SH-SY5Y (cell line): Measurements from ENCODE around the gene CCSER1.

ENCODE experiments used
- GATA2 ChIP-seq: IDR thresholded peaks from 2 replicates; pipeline ENCODE4 v1.6.1; 2011; ENCODE audit warnings: mild to moderate bottlenecking, low read depth, low read length
- GATA3 ChIP-seq: IDR thresholded peaks from 2 replicates; pipeline ENCODE4 v1.6.1; 2011; ENCODE audit warnings: low read depth, mild to moderate bottlenecking, low read length, moderate library complexity

The CCSER1 gene

DNA sequence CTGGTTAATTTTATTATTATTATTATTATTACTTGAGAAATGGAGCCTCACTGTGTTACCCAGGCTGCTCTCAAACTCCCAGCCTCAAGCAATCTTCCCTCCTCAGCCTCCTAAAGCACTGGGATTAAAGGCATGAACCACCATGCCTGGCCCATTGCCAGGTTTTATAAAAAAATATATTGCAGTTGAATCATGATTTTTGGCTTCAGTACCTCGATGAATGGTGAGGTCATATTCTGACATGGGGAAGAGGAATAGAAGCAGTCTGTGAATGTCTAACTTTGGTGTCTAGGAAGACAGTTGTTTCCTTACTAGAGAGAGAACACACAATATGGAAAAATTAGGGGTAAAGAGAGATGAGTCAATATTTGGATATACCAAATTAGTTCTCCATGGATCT, 32.0 kb downstream of the CCSER1 start:
- no peak for TF ChIP-seq GATA2
- TF ChIP-seq GATA3, result no peak

DNA sequence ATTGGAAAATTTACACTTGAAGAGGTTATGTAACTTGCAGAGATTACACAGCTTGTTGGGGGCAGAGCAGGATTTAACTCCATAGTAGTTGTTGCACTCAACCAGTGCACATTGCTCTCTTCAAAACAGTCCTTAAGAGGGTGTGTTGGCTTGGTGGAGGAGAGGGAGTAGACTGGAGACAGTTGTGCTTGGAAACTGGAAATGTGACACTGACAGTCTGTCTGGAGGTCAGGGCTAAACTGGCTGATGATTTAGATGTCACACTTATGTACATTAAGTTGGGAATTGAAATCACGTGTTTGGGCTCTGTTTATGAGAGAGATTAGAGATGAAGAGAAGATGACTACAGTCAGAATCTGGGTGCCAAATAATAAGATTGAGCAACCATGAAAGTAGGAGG, 32.9 kb downstream of the CCSER1 start:
- no peak for TF ChIP-seq GATA2
- no peak for TF ChIP-seq GATA3

DNA sequence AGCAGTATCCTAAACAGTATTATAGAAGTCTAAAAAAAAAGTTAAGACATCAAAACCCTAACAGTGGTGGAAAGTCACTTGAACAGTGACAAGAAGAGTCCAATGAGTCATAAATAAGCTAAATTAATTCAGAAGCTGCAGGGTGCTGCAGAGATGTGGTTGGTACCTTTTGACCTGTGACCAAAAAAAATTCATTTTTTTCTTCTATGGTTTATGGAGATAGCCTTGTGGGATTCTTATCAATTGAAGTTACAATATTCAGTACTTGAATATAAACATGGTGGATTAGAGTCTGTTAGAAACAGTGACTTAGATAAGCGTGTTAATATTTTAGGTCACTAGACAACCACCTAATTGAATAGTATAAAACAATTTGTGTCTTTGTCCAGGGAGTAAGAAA, 35.4 kb downstream of the CCSER1 start:
- TF ChIP-seq GATA2, result no peak
- TF ChIP-seq GATA3, result no peak

DNA sequence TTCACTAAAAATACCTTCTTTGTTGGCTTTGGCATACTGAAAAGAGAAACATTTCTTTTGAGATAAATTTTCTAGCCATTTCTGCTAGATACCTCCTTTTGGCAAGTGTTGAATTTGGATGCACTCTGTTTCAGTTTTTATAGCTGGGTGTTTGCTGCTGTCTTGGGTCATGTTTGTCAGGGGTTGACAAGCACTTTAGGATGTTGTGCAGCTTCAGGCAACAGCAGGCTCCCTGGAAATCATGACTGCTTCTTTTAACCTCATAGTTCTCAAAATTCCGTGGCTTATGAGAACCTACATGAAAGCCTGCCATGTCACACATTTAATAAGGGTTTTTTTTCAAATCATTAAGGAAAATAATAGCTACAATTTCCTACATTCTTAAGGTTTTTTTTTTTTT, 36.7 kb downstream of the CCSER1 start:
- TF ChIP-seq GATA3, result no peak
- TF ChIP-seq GATA2, result no peak

DNA sequence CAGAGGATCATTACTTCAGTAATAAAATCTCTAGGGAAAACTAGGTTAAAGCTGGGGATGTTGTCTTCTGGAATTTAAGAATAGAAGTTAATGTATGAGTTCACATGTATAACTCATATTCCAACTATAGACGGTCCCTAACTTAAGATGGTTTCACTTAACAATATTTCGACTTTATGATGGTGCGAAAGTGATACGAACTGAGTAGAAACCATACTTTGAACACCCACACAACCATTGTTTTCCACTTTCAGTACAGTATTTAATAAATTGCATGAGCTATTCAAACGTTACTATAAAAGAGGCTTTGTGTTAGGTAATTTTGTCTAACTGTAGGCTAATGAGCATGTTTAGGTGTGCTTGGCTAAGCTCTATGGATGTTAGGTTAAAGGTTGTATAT, 38.7 kb downstream of the CCSER1 start:
- TF ChIP-seq GATA2 (no peak), GATA3 (no peak)

DNA sequence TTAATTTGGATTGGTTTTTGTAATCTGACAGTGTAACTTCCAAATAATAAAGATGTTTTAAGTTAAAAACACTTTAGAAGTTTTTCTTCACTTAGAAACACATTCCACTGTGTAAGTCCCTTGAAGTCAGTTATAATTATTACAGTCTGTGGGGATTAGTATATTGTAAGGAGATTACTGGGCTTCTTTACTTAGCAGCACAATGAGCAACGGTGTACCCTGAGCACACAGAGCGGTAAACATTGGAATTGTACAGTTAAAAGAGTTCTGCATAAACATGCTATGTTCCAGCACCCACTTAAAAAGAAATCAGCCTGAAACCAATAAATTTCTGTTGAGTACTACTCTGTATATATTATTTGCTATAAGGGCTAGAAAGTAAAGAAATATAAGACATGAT, 44.3 kb downstream of the CCSER1 start:
- TF ChIP-seq GATA2 (no peak), GATA3 (no peak)

DNA sequence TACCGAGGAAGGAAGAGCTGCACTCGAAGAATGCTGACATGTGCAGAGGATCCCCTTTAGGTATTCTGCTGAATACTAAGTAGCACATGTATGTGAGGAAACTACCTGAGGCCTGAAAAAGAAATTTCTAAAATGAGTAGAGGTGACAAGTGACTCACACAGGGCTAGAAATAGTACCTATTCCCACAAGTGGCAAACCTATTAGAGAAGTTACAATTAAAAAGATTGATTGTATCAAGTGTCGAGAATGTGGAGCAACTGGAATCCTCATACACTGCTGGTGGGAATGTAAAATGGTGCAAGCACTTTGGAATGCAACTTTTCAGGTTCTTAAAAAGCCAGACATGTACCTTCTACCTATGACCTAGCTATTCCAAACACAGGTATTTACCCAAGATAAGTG, 47.4 kb downstream of the CCSER1 start:
- no peak for TF ChIP-seq GATA3

DNA sequence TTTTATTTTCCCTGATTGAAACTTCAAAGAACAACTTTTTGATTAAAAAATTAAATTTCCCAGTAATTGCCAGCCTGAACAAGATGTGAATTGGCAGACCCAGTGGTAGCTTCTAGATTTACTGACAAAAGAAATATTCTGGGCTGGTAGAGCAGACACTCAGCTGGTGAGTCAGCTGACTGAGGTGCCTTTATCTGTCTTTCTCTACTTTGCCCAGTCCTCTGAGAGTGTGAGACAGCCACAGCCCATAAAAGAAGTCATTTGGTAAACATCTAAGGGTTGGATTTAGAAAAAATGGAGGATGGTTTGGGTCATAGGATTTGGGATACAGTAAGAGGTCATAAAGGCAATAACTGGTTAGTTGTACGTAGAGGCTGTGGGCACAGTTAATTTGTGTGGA, 54.5 kb downstream of the CCSER1 start:
- TF ChIP-seq GATA2 (no peak), GATA3 (no peak)

DNA sequence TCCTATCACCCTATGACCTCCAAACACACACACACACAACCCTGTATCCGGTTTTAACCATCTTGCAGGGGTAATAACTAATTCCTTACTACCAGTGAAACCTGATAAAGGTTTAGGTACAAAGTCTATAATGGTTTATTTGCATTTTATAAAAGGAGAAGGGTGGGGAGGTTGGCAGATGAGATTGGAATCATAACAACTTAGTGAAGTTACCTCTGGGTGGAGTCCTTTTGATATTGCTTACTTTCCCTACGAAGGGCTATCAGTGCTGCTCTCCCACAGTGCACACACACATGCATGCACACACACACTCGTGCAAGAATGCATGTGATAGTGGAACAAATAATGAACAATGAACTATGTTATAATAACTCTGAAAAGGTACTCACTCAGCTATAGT, 56.1 kb downstream of the CCSER1 start:
- TF ChIP-seq GATA2 (no peak), GATA3 (no peak)

DNA sequence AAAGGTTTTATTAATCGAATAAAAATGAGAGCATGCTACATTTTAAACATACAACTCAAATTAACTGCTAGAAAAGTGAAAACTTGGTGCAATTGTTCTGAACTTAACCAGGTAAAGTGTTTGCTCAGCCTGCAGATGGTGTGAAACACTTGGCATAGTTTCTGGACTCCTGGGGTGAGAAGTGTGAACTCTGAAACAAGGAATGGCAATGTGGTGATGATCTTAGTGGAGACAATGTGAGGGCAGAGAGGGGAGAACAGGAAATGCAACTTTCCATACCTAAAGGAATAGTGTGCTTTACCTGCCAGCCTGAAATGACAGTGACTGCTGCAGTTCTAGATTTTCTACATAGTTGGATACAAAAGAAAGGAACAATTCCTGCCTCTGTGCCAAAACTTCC, 57.4 kb downstream of the CCSER1 start:
- TF ChIP-seq GATA2 (no peak), GATA3 (no peak)

DNA sequence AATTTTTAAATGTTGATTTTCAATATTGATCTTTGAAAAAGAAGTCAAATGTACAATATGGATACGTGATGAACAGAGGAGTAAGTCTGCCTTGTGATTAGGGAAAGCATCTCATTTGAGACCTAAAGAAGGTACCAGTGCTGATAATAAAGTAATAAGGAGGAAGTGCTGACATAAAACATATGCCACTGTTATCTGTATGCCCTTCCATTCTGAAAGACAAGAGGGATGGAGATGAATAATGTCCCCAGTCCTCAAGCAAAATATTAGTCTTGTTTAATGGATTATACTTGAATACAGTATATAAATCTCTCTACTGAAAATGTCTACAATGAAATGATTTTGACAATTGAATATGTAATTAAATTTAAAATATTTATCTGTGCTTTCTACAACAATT, 58.2 kb downstream of the CCSER1 start:
- peak; percentile 5; the same call in 1 of the 2 replicates for TF ChIP-seq GATA2
- TF ChIP-seq GATA3, result no peak

DNA sequence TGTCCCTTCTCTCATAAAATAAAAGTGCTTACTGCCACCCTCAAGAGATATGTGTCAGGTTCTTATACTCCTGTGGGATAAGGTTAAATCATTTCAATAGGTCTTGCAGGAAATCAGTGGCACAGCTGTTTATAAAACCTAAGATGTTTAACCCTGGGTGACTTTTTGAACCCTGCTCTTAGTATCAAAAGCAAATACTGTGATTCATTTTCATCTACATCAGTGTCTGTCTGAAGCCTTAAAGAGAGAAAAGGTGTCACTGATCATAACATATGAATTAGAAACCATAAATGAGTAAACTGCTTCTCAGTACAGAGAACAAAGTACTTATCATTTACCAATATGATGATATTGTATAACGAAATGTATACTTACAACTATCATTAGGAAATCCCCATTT, 59.0 kb downstream of the CCSER1 start:
- TF ChIP-seq GATA2 (no peak), GATA3 (no peak)

DNA sequence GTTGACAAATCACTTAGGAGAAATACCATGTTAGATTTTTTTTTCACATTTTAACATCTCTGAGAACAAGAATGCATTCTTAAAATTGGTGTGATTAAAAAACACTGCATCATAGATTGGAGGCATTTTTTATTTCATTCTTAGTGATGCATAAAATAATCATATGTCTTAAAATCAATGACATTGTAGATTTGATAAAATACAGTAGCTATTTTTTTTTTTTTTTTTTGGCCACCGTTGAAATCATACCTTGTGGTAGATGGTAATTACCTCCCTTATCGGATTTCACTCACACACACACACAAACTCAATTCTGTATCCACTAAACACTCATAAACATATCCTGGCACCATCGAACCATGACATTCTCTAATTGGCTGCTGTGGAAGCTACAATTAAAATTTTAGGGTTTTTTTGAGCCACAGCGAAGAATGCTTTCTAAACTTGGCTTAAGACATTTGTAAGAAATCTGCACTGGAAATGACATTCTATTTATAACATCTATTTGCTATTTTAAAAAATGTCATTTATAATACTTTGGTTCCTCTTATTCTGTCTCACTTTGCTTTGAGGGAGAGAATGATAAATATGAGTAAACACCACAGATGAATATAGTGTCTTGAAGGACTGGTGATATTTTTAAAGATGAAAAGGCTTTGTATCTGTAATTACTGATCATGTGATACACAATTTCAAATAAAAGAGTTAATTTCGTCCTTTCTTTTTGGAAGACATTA, 60.1 kb downstream of the CCSER1 start:
- TF ChIP-seq GATA3 (no peak), GATA2 (no peak)

DNA sequence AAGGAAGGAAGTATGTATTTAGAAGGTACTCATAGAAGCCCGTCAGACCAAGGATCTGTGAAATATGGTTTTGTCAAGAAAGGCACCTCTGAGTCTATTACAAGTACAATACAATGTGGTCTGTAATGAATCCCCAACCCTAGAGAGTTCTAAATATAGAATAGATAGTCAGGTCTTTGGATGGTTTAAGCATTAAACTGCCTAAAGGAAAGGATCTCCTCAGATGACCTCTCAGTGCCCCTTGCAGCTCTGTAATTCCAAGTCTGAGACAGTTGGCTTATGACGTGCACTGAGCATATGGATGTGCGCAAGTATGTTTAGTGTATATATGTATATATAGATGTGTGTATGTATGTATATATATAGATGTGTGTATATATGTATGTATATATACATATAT, 62.0 kb downstream of the CCSER1 start:
- TF ChIP-seq GATA2 (no peak), GATA3 (no peak)

DNA sequence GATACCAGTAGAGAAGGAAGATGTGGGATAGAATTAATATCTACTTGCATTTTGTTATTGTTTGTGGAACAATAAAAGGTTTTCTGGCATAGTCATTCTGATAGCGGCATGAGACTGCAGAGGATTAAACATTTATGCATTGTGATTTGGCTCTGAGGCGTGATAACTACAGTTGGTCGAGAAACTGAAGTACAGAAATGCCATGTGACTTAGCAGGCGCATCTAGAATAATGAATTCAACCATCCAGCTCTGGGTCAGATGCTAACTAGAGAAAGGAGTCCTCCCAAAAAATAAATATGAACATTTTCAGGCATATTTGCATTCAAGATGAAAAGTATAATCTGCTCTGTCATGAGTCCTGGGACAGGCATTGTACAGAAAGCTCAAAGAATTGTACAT, 62.8 kb downstream of the CCSER1 start:
- TF ChIP-seq GATA3 (no peak), GATA2 (no peak)

DNA sequence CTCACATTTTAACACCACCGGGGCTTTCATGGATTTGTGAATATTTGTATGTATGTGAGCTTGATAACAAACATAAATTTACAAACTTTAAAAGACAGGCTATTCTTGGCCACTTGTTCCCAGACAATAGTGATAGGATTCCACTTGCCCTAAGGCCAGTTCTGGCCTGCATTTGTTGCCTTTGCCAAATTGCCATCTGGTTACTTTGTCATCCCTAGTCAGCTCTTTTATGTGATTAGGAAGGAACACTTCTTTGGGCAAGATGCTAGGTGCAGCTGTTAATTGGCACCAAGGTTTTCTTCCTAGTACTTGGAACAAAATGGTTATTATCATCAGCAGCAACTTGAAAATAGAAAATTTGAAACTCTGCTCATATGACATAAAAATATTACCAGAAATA, 63.3 kb downstream of the CCSER1 start:
- TF ChIP-seq GATA3, result no peak
